Neural cell (in vitro differentiated cells): ENCODE measurements around the gene SMIM1.

Source experiments
- CTCF ChIP-seq: fragments of 450-650 bp; IDR thresholded peaks from 2 replicates; pipeline ENCODE4 v1.5.1; 2014; ENCODE audit warnings: antibody characterized with exemption, mild to moderate bottlenecking, moderate library complexity; ENCODE audit not compliant: poor library complexity, severe bottlenecking
- MXI1 ChIP-seq: fragments of 450-650 bp; conservative IDR thresholded peaks from 2 replicates; pipeline ENCODE4 v1.6.1; 2014; ENCODE audit warnings: antibody characterized with exemption, mild to moderate bottlenecking; ENCODE audit not compliant: poor library complexity, severe bottlenecking
- POLR2AphosphoS5 ChIP-seq: IDR thresholded peaks from 2 replicates; pipeline ENCODE4 v1.6.1; 2012
- REST ChIP-seq: IDR thresholded peaks from 2 replicates; pipeline ENCODE4 v1.6.1; 2012; ENCODE audit warnings: borderline replicate concordance
- TAF1 ChIP-seq: IDR thresholded peaks from 2 replicates; pipeline ENCODE4 v1.6.1; 2012; ENCODE audit warnings: low read depth

GRCh38 chr1:3789421-3790300 lies 17.1 kb downstream of the SMIM1 start:
- no peak for TF ChIP-seq CTCF
- TF ChIP-seq TAF1, result no peak
- no peak for TF ChIP-seq REST
- no peak for TF ChIP-seq POLR2AphosphoS5
- no peak for TF ChIP-seq MXI1
